Measurements from ENCODE around the gene ASB14. TPM values are rescaled to one million over a fixed set of nuclear protein-coding genes. Genes with fewer than 3 reads are reported as not detected.

The ASB14 gene
- total RNA-seq, 2 experiments from 2014 or later = not detected

DNA sequence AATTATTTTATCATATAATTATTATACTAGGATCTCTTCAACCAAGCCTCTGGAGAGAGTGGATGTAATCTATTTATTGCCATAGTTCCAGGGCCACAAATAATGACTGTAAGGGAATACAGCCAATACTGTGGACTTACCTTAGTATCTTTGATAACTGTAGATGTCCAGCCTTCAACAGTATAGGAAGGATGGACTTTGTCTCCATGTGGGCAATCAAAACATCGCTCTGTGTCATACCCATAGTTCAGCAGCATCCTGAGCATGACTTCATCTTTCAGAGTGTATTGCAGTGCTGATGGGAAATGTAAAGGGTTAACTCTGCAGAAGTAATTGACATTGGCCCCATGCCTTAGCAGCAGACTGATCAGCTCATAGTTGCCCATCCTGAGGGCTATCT is 14.2 kb downstream of the ASB14 start:
- no peak overlapping the region for H3K4me3 Mint-ChIP-seq
- no peaks in the 10 kb centered on the region for H3K27me3 Mint-ChIP-seq
- no peak overlapping the region for H3K27ac Mint-ChIP-seq
- ATAC-seq (no peak), DNase-seq (no peak)
- ChIA-PET CTCF (no interaction called here), POLR2A (no interaction called here)
- TF ChIP-seq, protein P1, sequence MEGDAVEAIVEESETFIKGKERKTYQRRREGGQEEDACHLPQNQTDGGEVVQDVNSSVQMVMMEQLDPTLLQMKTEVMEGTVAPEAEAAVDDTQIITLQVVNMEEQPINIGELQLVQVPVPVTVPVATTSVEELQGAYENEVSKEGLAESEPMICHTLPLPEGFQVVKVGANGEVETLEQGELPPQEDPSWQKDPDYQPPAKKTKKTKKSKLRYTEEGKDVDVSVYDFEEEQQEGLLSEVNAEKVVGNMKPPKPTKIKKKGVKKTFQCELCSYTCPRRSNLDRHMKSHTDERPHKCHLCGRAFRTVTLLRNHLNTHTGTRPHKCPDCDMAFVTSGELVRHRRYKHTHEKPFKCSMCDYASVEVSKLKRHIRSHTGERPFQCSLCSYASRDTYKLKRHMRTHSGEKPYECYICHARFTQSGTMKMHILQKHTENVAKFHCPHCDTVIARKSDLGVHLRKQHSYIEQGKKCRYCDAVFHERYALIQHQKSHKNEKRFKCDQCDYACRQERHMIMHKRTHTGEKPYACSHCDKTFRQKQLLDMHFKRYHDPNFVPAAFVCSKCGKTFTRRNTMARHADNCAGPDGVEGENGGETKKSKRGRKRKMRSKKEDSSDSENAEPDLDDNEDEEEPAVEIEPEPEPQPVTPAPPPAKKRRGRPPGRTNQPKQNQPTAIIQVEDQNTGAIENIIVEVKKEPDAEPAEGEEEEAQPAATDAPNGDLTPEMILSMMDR (IDR thresholded peaks at IDR 0.05) = no peak
- H3K4me1 Mint-ChIP-seq (ENCODE audit: low read depth) = no peaks in the 10 kb centered on the region
- peaks cover 3% of the 10 kb centered on the region for H3K36me3 Mint-ChIP-seq (ENCODE audit: low read depth)
- intact Hi-C loops (cut with micrococcal nuclease) = no loop called here
- peaks cover 7% of the 10 kb centered on the region for H3K9me3 Mint-ChIP-seq

DNA sequence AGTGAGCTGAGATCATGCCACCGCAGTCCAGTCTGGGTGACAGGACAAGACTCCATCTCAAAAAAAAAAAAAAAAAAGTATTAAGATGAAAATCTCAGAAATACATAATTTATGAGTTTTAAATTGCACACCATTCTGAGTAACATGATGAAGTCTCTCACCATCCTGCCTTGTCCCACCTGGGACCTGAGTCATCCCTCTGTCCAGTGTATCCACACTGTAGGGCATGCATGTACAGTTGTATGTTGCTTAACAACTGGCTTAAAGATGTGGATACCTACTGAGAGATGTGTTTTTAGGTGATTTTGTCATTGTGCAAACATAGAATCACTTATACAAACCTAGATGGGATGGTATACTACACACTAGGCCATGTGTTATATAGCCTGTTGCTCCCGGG is 17.1 kb downstream of the ASB14 start:
- no peak overlapping the region for H3K4me3 Mint-ChIP-seq
- no peak overlapping the region for H3K27ac Mint-ChIP-seq
- peaks cover 6% of the 10 kb centered on the region for H3K36me3 Mint-ChIP-seq (ENCODE audit: low read depth)
- TF ChIP-seq, protein P1 (IDR thresholded peaks at IDR 0.05) = no peak
- ATAC-seq = no peak
- intact Hi-C loops (cut with micrococcal nuclease) = no loop called here
- ChIA-PET POLR2A (no interaction called here), CTCF (no interaction called here)
- H3K27me3 Mint-ChIP-seq = no peaks in the 10 kb centered on the region
- no peaks in the 10 kb centered on the region for H3K4me1 Mint-ChIP-seq (ENCODE audit: low read depth)
- no peak for DNase-seq
- peaks cover 7% of the 10 kb centered on the region for H3K9me3 Mint-ChIP-seq

DNA sequence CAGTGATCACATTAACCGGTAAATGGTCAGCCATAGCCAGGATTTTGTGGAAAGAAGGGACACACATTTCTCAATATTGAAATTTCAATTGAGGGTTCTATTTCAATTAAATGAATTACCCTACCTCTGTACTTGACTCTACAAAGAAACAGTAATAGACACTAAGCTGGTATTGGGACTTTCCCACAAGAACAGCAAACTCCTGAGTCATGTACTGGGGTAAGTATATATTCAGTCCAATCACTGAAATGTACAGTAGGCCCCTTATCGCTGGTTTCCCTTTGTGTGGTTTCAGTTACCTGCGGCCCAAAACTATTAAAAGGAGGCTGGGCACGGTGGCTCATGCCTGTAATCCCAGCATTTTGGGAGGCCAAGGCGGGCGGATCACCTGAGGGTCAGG is 17.6 kb downstream of the ASB14 start:
- Mint-ChIP-seq H3K4me1 (ENCODE audit: low read depth) (no peaks in the 10 kb centered on the region), H3K27ac (no peak overlapping the region), H3K4me3 (no peak overlapping the region), H3K9me3 (peaks cover 6% of the 10 kb centered on the region), H3K36me3 (ENCODE audit: low read depth) (peaks cover 7% of the 10 kb centered on the region), H3K27me3 (no peaks in the 10 kb centered on the region)
- ChIA-PET CTCF (no interaction called here), POLR2A (no interaction called here)
- TF ChIP-seq, protein P1 (IDR thresholded peaks at IDR 0.05) = no peak
- intact Hi-C loops (cut with micrococcal nuclease) = no loop called here
- ATAC-seq (no peak), DNase-seq (no peak)

DNA sequence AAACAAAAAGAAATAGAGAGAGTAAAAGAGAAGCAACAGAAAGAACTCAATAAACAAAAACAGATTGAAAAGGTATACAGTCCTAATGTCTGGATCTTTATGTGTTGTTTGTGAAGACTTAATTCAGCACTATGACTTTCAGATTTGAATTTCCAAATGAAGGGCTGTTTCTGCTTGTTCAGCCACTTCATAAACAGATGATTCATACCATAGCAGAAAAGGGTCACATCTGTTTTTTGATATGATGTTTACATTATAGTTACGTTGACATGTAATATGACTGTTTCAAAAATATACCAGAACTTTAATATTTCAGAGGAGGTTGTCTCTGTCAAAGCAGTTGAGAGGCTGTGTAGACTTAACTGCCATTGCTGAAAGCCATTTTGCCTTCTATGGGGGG is 24.1 kb downstream of the ASB14 start:
- peaks cover 2% of the 10 kb centered on the region for H3K9me3 Mint-ChIP-seq
- H3K4me1 Mint-ChIP-seq (ENCODE audit: low read depth) = no peaks in the 10 kb centered on the region
- TF ChIP-seq, protein P1 (IDR thresholded peaks at IDR 0.05) = no peak
- no peak overlapping the region for H3K27ac Mint-ChIP-seq
- intact Hi-C loops (cut with micrococcal nuclease) = no loop called here
- peaks cover 50% of the 10 kb centered on the region for H3K36me3 Mint-ChIP-seq (ENCODE audit: low read depth)
- CTCF ChIA-PET = no interaction called here
- no peak for DNase-seq
- no peaks in the 10 kb centered on the region for H3K27me3 Mint-ChIP-seq
- ATAC-seq = no peak
- POLR2A ChIA-PET = no interaction called here
- H3K4me3 Mint-ChIP-seq = no peak overlapping the region

DNA sequence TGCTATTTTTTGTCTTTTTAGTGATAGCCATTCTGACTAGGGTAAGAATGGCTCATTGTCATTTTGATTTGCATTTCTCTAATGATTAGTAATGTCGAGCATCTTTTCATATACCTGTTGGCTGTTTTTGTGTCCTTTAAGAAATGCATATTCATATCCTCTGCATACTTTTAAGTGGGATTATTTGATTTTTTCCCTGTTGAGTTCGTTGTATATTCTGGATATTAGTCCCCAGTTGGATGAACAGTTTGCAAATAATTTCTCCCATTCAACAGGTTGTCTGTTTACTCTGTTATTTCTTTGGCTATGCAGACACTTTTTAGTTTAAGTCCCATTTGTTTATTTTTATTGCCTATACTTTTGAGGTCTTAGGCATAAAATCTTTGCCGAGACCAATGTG is 30.6 kb downstream of the ASB14 start:
- ChIA-PET CTCF (no interaction called here), POLR2A (no interaction called here)
- Mint-ChIP-seq H3K4me1 (ENCODE audit: low read depth) (no peaks in the 10 kb centered on the region), H3K9me3 (peaks cover 6% of the 10 kb centered on the region), H3K4me3 (no peak overlapping the region), H3K27me3 (no peaks in the 10 kb centered on the region), H3K36me3 (ENCODE audit: low read depth) (peaks cover 62% of the 10 kb centered on the region), H3K27ac (no peak overlapping the region)
- DNase-seq (no peak), ATAC-seq (no peak)
- intact Hi-C loops (cut with micrococcal nuclease) = no loop called here
- TF ChIP-seq, protein P1 (IDR thresholded peaks at IDR 0.05) = no peak

All from activated CD8-positive, alpha-beta T cell treated with anti-CD3 and anti-CD28 coated beads for 36 hours (primary cell).